HG03520 (cell line): ENCODE measurements around the gene VEGFD.

Experiments used
- ATAC-seq: cut with Tn5 transposase; IDR thresholded peaks from one replicate; pipeline ENCODE4 v1.9.1; 2021; ENCODE audit warnings: mild to moderate bottlenecking, moderate library complexity; ENCODE audit not compliant: unreplicated experiment

VEGFD gene

DNA sequence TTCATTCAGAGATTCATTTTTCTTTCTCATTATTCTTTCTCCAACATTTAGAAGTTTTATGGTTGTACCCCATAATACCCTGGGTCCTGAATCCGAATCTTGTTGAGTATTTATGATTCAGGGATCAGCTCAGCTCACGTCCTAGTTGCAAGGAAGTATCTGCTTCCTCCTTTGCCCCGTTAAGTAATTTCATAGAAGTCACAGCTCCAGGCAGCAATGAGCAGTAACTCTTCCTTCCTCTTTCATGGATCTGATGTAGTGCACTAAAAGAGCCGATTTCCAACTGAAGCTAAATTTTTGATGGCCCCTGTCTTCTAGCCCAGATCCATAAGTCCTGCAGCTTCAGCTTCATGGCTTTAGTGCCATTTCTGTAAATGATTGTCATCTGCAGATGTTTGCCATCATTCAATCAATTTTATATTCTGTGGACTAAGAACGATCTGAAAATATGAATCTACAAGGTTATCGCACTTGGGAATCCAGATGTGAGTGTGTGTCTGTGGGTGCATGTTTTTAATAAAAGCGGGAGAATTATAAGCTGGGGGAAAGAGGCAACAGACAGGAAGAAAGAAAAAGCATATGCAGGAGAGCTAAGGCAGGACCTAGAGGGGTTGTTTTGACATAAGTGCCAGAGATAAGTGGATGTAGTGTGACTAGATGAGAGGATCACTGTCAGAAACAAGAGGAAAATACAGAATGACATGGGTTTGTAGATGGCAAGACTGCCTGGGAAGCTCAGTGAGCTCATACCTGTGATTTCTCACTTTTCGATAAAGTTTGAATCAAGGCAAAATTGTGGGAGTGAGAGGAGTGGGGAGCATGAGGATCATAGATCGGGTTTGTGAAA, 17.5 kb downstream of the VEGFD start:
- ATAC-seq = no peak

DNA sequence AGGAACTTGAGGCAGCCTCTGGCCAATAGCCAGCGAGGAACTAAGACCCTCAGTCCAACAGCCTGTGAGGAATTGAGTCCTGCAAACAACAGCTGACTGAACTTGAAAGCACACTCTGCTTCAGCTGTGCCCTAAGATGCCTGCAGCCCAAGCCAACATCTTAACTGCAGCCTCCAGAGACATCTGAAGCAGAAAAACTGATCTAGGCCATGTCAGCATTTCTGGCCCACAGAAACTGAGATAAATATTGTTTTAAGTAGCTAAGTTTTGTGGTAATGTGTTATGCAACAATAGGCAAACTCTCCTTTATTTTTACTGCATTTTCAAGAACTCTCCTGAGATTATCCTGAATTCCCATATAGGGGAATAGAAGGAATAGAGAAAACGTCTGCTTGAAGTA, 24.5 kb downstream of the VEGFD start:
- ATAC-seq = no peak

DNA sequence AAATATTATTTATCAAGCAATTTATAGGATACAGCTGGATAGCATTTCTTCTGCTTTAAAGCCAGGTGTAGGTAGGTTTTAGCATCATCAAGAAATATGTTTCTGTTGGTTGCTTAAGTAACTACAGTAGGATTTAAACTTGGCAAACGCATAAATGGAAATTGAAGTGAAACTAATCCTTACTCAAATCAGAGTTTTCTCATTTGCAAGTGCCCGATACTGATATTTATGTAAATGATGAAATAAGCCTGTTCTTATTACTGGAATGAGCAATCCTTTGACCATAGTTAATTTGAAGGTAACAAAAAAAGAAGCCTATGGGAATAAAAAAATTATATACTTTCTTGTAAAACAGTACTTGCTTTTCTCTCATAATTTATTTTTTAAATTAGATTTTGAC, 25.7 kb downstream of the VEGFD start:
- no peak for ATAC-seq

DNA sequence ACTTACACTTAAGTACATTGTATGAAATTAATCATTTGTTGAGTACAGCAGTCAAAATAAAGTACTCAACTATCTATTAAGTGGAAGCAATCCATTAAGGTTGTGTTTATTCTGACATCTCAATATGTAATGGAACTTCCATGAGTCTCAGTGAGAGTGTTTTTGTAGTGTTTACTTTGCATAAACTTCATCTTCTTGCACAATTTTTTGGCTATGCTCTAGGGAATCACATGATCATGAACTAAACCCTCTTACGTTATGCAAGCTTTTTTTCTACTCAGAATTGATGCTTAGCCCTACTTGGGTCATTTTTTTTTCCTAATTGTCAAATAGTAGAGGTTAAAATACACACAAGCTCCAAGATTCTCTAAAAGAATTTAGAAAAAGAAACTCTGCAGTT, 27.8 kb downstream of the VEGFD start:
- no peak for ATAC-seq

GRCh38 chrX:15350329-15350996, 33.8 kb downstream of the VEGFD start:
- ATAC-seq = no peak

DNA sequence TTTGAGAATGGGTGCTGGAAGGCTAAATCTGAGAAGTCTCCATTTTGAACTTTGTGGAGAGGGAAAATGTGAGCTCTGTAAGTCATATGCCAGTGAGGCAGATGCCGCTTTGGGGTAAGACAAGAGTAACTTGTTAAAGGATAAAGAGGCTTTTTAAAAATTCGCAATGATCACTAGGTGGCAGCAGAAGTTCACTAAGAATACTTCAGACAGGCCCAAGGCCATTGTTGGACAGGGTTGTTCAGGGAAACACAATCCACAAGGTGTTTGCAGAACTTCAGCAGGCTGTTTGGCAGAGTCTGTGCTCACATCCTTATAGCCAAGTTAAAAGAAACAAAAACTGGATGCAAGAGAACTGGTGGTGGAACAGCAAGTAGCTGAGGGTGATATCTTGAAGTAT, 35.2 kb downstream of the VEGFD start:
- peak; percentile 61 for ATAC-seq

- no peak for ATAC-seq
These were observed 38.2 kb downstream of the VEGFD start for GRCh38 chrX:15345976-15346375.

DNA sequence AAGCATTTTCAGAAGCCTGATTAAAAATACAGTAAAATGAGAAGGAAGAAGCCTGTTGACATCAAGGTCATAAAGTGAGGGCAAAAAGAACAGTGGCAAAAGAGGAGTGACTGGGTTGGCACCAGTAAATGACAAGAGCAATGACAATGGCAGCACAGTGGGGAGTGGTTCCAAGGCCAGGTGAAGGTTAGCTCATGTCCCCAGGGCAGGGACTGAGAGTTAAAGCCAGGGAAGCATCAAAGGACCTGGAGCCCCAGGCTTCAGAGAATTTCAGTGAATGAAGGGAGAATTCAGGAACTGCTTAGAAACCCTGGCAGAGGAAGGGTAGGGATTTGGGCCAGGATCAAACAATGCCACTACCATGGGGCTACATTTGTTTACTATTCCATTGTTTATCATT, 40.1 kb downstream of the VEGFD start:
- no peak for ATAC-seq

DNA sequence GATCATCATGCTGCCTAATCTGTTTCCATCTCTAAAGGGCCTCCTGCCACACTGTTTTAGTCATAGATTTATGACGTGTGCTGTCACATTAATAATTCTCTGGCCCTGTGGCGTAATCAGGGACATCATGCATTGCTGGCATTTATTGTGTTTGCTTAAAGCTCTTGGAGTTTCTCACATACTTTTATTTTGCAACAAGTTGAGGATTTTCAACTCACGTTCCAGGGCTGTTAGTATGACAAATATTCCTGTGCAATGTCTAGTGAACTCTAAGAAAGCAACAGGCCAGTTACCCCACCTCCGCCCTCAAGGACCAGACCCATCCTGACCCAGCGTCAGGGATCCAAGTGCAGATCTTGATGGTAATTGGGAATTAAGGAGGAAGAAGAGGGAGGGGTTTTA, 41.1 kb downstream of the VEGFD start:
- no peak for ATAC-seq

DNA sequence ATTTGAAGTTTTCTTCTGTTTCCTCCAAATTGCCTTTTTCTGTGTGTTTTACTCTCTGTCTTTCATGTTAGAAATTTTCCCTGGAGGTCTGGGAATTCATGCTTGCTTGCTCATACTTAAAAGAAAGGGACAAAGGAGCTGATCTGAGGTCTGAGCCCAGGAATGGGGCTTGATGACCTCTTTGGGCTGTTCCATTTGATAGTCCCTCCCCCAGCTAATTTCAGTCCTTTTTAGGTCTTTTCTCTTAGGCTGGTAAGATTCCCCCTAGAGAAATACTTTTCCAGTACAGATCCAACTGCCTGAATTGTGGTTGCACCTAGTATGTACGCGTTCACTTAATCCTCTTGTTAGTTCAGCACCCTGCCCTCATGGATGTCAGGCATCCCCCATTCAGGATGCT, 43.3 kb downstream of the VEGFD start:
- ATAC-seq = no peak

- ATAC-seq = no peak
These were observed 48.2 kb downstream of the VEGFD start for GRCh38 chrX:15336023-15336413.

- ATAC-seq = peak; percentile 98
These were observed 48.8 kb downstream of the VEGFD start, which contains the start of gene PIGA for GRCh38 chrX:15335135-15336022. TSS of gene PIGA (minus strand) at chrX:15335523. CDS start at chrX:15331930, 3,593 bp downstream.

GRCh38 chrX:15334561-15334960, 49.7 kb downstream of the VEGFD start:
- ATAC-seq = no peak

GRCh38 chrX:15328821-15329220, 55.4 kb downstream of the VEGFD start:
- ATAC-seq = no peak

- ATAC-seq = no peak
These were observed 56.1 kb downstream of the VEGFD start for GRCh38 chrX:15328131-15328530.

DNA sequence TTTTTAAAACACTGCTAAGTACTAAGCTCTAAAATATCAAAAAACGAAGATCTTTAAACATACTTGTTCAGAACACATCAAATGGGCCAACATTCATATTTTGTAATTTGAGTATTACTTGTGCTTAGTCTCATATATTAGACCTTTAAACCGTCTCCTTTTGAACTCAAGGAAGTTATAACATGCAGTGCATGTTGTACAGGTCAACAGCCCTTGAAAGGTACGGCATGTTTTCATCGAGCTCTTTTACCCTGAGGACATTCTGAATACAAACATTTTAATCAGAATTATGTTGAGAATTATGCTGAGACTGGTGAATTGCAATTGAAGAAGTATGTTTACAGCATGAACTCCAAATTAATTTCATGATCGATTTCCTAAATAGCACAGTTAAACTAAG, 61.7 kb downstream of the VEGFD start:
- ATAC-seq = no peak

GRCh38 chrX:15322072-15322471, 62.1 kb downstream of the VEGFD start:
- no peak for ATAC-seq

DNA sequence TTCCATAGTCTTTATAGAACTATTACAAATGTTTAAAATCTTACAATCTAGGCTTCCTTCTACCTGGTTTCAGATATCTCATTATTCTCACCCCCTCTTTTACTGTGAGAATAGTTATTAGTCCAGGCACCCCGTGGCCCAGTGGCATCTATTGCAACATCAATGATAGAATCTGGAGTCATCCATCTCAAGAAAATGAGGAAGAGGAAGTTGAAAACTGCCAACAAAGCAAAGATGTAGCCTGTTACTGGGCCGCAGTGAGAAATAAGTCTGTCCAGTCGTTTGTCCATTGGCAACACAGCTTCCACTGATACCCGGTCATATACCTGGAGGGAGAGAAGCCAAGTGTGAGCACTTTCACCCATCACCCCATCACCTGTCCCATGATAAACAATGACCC, 62.8 kb downstream of the VEGFD start:
- no peak for ATAC-seq

GRCh38 chrX:15320297-15320696, 63.9 kb downstream of the VEGFD start:
- no peak for ATAC-seq

GRCh38 chrX:15319075-15319474, 65.1 kb downstream of the VEGFD start:
- no peak for ATAC-seq

GRCh38 chrX:15315509-15315908, 68.7 kb downstream of the VEGFD start, which contains the start of gene ASB11:
TSS of gene ASB11 (minus strand) at chrX:15315640. CDS start at chrX:15315605, 35 bp downstream.
- no peak for ATAC-seq
